Lower leg skin (tissue), 4 donors: Measurements from ENCODE around the gene SEC14L1. TPM values are rescaled to one million over a fixed set of nuclear protein-coding genes. Genes with fewer than 3 reads are reported as not detected.
"Not testable (repeated sequence)": the region's sequence is repeated elsewhere in the genome, so short reads cannot be mapped to it uniquely, and the experiment has no call there.

Source experiments
- DNase-seq, 2 donors: peaks; one replicate each; pipeline ENCODE4 v3.0.0-alpha.2; 2019; ENCODE audit warnings: low spot score in 2 of 2
- H3K4me3 ChIP-seq: fragments of 200-600 bp; sonication (generic); 2 replicates; pipeline ENCODE4 v1.5.1; 2017; ENCODE audit warnings: mild to moderate bottlenecking, low read depth; ENCODE audit not compliant: poor library complexity, severe bottlenecking
- CTCF ChIP-seq, 3 donors: fragments of 450-650 bp; IDR thresholded peaks; one replicate each; pipeline ENCODE4 v1.5.1; 2016; ENCODE audit warnings: antibody characterized with exemption in 3 of 3, mild to moderate bottlenecking in 3 of 3, moderate library complexity in 2 of 3
- POLR2A ChIP-seq, 2 donors: fragments of 450-650 bp; IDR thresholded peaks; one replicate each; pipeline ENCODE4 v1.6.1; 2016 to 2017; ENCODE audit warnings: antibody characterized with exemption in 2 of 2, mild to moderate bottlenecking in 1 of 2, moderate library complexity in 1 of 2
- WGBS, 2 donors: methylation state at CpG; one replicate each; pipeline ENCODE4 v1.1.5; 2018; 5-methylcytosine and 5-hydroxymethylcytosine counted together
- intact Hi-C: fragments of 100-400 bp; cut with DNase I; formaldehyde crosslinking; loops from one replicate; pipeline ENCODE4 v1.15.0; 2023; ENCODE audit warnings: low total_unique reads
- total RNA-seq, 4 donors: library from RNA; depleted of rRNA; stranded (reverse); fragments of >200 nt; gene quantifications; one replicate each; pipeline ENCODE4 v1.1.0, GENCODE V29; 2016

Gene SEC14L1
- total RNA-seq, 4 donors from 2014 or later, result 19.1 to 59.5 (median 46.3) TPM

- H3K4me3 ChIP-seq, result no peak overlapping the region
- DNase-seq, result no peak
- intact Hi-C loops, result no loop called here
- WGBS, 2 donors, result 38 to 59% methylated on average over 9 of the region's 9 CpGs
- TF ChIP-seq POLR2A (IDR thresholded peaks at IDR 0.05), result no peak
- no peak for TF ChIP-seq CTCF (IDR thresholded peaks at IDR 0.05)
Observed at GRCh38 chr17:77132411-77133086, 8.2 kb upstream of the SEC14L1 start.

GRCh38 chr17:77133087-77133638 is 7.6 kb upstream of the SEC14L1 start:
- 89 to 90% methylated on average over 14 to 15 of the region's 15 CpGs for WGBS, 2 donors

GRCh38 chr17:77136420-77136767 is 4.4 kb upstream of the SEC14L1 start:
- intact Hi-C loops, result no loop called here
- TF ChIP-seq POLR2A (IDR thresholded peaks at IDR 0.05), result no peak
- TF ChIP-seq CTCF (IDR thresholded peaks at IDR 0.05), result no peak
- no peak for DNase-seq
- WGBS, 2 donors, result 61 to 69% methylated on average over 8 of the region's 8 CpGs
- no peak overlapping the region for H3K4me3 ChIP-seq

More at GRCh38 chr17:77133087-77133638, 7.6 kb upstream of the SEC14L1 start:
- no peak for TF ChIP-seq CTCF (IDR thresholded peaks at IDR 0.05)
- no peak for TF ChIP-seq POLR2A (IDR thresholded peaks at IDR 0.05)
- no peak for DNase-seq
- intact Hi-C loops, result no loop called here
- H3K4me3 ChIP-seq, result no peak overlapping the region

- no peak overlapping the region for H3K4me3 ChIP-seq
- 80 to 98% methylated on average over 3 of the region's 3 CpGs for WGBS, 2 donors
- intact Hi-C loops, result no loop called here
- TF ChIP-seq CTCF (IDR thresholded peaks at IDR 0.05) (no peak), POLR2A (IDR thresholded peaks at IDR 0.05) (no peak)
- DNase-seq, result no peak
Observed at GRCh38 chr17:77137111-77137510, 3.7 kb upstream of the SEC14L1 start.

- peak in 1 of 2 donors; percentile 68 for DNase-seq
- H3K4me3 ChIP-seq, intact Hi-C loops: not testable (repeated sequence)
- 35 to 40% methylated on average over 3 of the region's 3 CpGs for WGBS, 2 donors
Observed at GRCh38 chr17:77137886-77138285, 2.9 kb upstream of the SEC14L1 start.

- intact Hi-C loops, result no loop called here
- WGBS, 2 donors, result 1% methylated on average over 17 to 32 of the region's 67 CpGs
- TF ChIP-seq POLR2A (IDR thresholded peaks at IDR 0.05), result peak in 1 of 2 donors; percentile 60
- TF ChIP-seq CTCF (IDR thresholded peaks at IDR 0.05), result no peak
- H3K4me3 ChIP-seq, result peak overlapping the region; percentile 23
- DNase-seq, result peak; percentile 98 to 100
Observed at GRCh38 chr17:77140166-77140877, 447 bp upstream of the SEC14L1 start.
